Measurements from ENCODE around the gene CSMD2. TPM values are rescaled to one million over a fixed set of nuclear protein-coding genes. Genes with fewer than 3 reads are reported as not detected.

CSMD2 gene
- total RNA-seq, 2 experiments from 2014 or later, result not detected

GRCh38 chr1:33547576-33547975 lies 617.5 kb downstream of the CSMD2 start:
- H3K4me1 Mint-ChIP-seq (ENCODE audit: low read depth), result no peaks in the 10 kb centered on the region
- ChIA-PET CTCF (no interaction called here), POLR2A (no interaction called here)
- DNase-seq, result no peak
- H3K4me3 Mint-ChIP-seq, result no peak overlapping the region
- peaks cover 13% of the 10 kb centered on the region for H3K27me3 Mint-ChIP-seq
- intact Hi-C loops (cut with micrococcal nuclease), result no loop called here
- no peak overlapping the region for H3K27ac Mint-ChIP-seq
- H3K36me3 Mint-ChIP-seq, result no peaks in the 10 kb centered on the region
- peaks cover 9% of the 10 kb centered on the region for H3K9me3 Mint-ChIP-seq

DNA sequence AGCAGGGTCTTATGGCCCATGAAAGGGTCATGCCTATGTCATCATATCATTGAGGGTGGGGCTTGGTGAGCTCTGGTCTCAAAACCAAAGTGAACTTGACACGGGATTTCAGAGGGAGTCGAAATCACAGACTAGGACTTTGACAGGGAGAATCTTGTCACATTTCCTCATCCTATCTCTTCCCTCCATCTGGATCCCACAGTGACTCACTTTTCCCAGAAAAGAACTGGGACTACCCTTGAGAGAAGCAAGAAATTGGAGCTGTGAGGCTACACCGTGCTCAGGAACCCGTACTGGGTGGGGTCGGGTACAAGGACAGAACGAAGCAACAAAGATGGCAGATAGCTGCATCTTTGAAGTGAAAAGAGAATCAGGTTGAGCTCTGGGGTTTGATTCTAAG lies 623.1 kb downstream of the CSMD2 start:
- no peaks in the 10 kb centered on the region for H3K9me3 Mint-ChIP-seq
- no peaks in the 10 kb centered on the region for H3K36me3 Mint-ChIP-seq
- ChIA-PET POLR2A (no interaction called here), CTCF (no interaction called here)
- no peak for DNase-seq
- H3K4me1 Mint-ChIP-seq (ENCODE audit: low read depth), result peaks cover 5% of the 10 kb centered on the region
- no peak overlapping the region for H3K27ac Mint-ChIP-seq
- intact Hi-C loops (cut with micrococcal nuclease), result no loop called here
- peaks cover under 1% of the 10 kb centered on the region for H3K27me3 Mint-ChIP-seq
- H3K4me3 Mint-ChIP-seq, result no peak overlapping the region

- H3K4me3 Mint-ChIP-seq, result no peak overlapping the region
- CTCF ChIA-PET, result no interaction called here
- H3K9me3 Mint-ChIP-seq, result no peaks in the 10 kb centered on the region
- H3K27ac Mint-ChIP-seq, result no peak overlapping the region
- intact Hi-C loops (cut with micrococcal nuclease), result no loop called here
- DNase-seq, result no peak
- H3K27me3 Mint-ChIP-seq, result peaks cover 12% of the 10 kb centered on the region
- H3K4me1 Mint-ChIP-seq (ENCODE audit: low read depth), result peaks cover 5% of the 10 kb centered on the region
- POLR2A ChIA-PET, result no interaction called here
- no peaks in the 10 kb centered on the region for H3K36me3 Mint-ChIP-seq
These were observed 627.1 kb downstream of the CSMD2 start for GRCh38 chr1:33537885-33538284.

GRCh38 chr1:33535334-33535733 lies 629.7 kb downstream of the CSMD2 start:
- Mint-ChIP-seq H3K4me1 (ENCODE audit: low read depth) (peaks cover 5% of the 10 kb centered on the region), H3K4me3 (no peak overlapping the region), H3K27me3 (peaks cover 15% of the 10 kb centered on the region), H3K36me3 (no peaks in the 10 kb centered on the region), H3K27ac (no peak overlapping the region), H3K9me3 (no peaks in the 10 kb centered on the region)
- ChIA-PET POLR2A (no interaction called here), CTCF (no interaction called here)
- no peak for DNase-seq
- intact Hi-C loops (cut with micrococcal nuclease), result no loop called here

- H3K9me3 Mint-ChIP-seq, result no peaks in the 10 kb centered on the region
- POLR2A ChIA-PET, result no interaction called here
- H3K36me3 Mint-ChIP-seq, result no peaks in the 10 kb centered on the region
- H3K4me1 Mint-ChIP-seq (ENCODE audit: low read depth), result no peaks in the 10 kb centered on the region
- intact Hi-C loops (cut with micrococcal nuclease), result no loop called here
- CTCF ChIA-PET, result no interaction called here
- H3K4me3 Mint-ChIP-seq, result no peak overlapping the region
- no peak overlapping the region for H3K27ac Mint-ChIP-seq
- no peak for DNase-seq
- H3K27me3 Mint-ChIP-seq, result peaks cover 20% of the 10 kb centered on the region
These were observed 632.1 kb downstream of the CSMD2 start for GRCh38 chr1:33532936-33533335.

DNA sequence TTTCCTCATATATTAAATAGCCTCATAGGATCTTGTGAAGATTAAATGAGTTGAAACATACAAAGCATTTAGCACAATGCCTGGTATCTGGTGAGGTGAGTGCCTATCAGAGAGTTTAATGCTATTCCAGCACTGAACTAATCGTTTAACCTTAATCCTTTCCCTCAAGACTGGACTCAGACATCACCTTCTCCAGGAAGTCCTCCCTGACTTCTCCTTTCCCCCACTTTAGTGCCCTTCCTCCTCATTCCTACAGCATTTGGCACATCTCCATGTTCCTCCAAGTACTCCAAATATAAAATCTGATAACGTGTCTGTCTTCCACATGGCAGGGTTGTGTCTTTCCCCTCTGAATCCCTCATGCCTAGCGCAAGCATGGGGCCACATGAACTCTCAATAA lies 632.8 kb downstream of the CSMD2 start:
- H3K4me3 Mint-ChIP-seq, result no peak overlapping the region
- ChIA-PET CTCF (no interaction called here), POLR2A (no interaction called here)
- peaks cover 22% of the 10 kb centered on the region for H3K27me3 Mint-ChIP-seq
- intact Hi-C loops (cut with micrococcal nuclease), result no loop called here
- H3K36me3 Mint-ChIP-seq, result no peaks in the 10 kb centered on the region
- H3K9me3 Mint-ChIP-seq, result no peaks in the 10 kb centered on the region
- no peaks in the 10 kb centered on the region for H3K4me1 Mint-ChIP-seq (ENCODE audit: low read depth)
- no peak for DNase-seq
- H3K27ac Mint-ChIP-seq, result no peak overlapping the region

DNA sequence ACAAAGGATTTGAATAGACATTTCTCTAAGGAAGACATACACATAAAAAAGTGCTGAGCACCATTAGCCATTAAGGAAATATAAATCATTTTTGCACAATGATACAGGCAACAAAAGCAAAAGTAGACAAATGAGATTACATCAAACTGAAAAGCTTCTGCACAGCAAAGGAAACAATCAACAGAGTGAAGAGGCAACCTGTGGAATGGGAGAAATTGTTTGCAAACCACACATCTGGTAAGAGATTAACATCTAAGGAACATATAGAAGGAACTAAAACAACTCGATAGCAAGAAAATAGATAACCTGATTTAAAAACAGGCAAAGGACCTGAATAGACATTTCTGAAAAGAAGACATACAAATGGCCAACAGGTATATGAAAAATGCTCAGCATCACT lies 635.1 kb downstream of the CSMD2 start:
- CTCF ChIA-PET, result no interaction called here
- Mint-ChIP-seq H3K9me3 (no peaks in the 10 kb centered on the region), H3K36me3 (no peaks in the 10 kb centered on the region), H3K4me3 (no peak overlapping the region), H3K27me3 (peaks cover 19% of the 10 kb centered on the region), H3K4me1 (ENCODE audit: low read depth) (no peaks in the 10 kb centered on the region), H3K27ac (no peak overlapping the region)
- POLR2A ChIA-PET, result no interaction called here
- intact Hi-C loops (cut with micrococcal nuclease), result no loop called here
- DNase-seq, result no peak

DNA sequence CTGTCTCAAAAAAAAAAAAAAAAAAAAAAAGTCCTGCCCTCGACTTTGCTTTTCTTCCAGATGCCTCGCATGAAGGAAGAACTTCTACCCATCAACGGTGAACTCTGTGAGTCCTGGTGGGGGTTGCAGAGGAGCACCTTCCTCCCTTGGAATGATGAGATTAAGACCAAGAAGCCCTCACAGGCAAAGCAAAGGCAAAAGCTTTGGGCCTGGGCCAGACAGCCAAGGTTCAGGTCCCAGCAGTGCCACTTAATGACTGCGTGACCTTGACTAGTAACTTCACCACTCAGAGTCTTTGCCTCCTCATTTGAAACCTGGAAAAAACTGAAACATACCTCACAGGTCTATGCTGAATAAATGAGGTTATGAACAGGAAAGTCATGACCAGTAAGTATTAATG lies 637.1 kb downstream of the CSMD2 start:
- Mint-ChIP-seq H3K27me3 (peaks cover 22% of the 10 kb centered on the region), H3K36me3 (no peaks in the 10 kb centered on the region), H3K9me3 (no peaks in the 10 kb centered on the region), H3K27ac (no peak overlapping the region), H3K4me3 (no peak overlapping the region), H3K4me1 (ENCODE audit: low read depth) (no peaks in the 10 kb centered on the region)
- CTCF ChIA-PET, result interaction anchor here (1.1 kb wide), 1 partner anchor 85 kb away, joined by 3 read pairs; no protein-coding TSS in a partner anchor
- intact Hi-C loops (cut with micrococcal nuclease), result no loop called here
- DNase-seq, result no peak
- POLR2A ChIA-PET, result no interaction called here

GRCh38 chr1:33524586-33524985 lies 640.4 kb downstream of the CSMD2 start:
- intact Hi-C loops (cut with micrococcal nuclease), result no loop called here
- Mint-ChIP-seq H3K4me3 (no peak overlapping the region), H3K27me3 (peaks cover 27% of the 10 kb centered on the region), H3K9me3 (no peaks in the 10 kb centered on the region), H3K4me1 (ENCODE audit: low read depth) (no peaks in the 10 kb centered on the region), H3K36me3 (no peaks in the 10 kb centered on the region), H3K27ac (no peak overlapping the region)
- POLR2A ChIA-PET, result no interaction called here
- DNase-seq, result no peak
- CTCF ChIA-PET, result no interaction called here

DNA sequence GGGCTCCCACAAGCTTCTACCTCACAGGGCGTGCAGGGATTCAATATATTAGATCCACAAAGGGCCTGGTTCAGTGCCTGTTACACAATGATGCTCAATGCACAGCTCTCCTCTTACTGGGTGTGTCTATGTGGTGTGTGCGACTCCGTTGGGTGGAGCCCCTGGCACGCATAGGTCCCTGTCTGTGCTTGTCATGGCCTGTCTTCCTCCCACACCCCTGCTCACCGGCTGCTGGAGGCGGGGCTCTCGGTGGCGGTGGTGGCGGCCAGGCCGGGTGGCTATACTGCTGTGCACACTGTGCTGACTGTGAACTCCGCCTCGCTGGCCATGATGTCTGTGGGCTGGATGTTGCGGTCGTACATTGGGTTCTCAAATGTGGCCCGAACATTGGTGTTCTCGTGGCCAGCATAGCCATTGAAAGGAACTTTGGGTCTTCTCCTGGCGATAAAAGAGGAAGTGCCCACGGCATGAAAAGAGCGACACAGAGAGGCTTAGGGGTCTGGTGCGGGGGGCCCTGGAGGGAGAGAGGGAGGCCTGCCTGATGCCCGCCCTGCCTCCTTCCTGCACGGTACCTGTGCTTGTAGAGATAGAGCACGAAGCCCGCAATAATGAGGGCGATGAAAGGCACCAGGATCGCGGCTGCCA lies 645.7 kb downstream of the CSMD2 start:
- H3K27ac Mint-ChIP-seq, result no peak overlapping the region
- ChIA-PET POLR2A (no interaction called here), CTCF (no interaction called here)
- H3K27me3 Mint-ChIP-seq, result peaks cover 35% of the 10 kb centered on the region
- no peaks in the 10 kb centered on the region for H3K36me3 Mint-ChIP-seq
- no peak overlapping the region for H3K4me3 Mint-ChIP-seq
- intact Hi-C loops (cut with micrococcal nuclease), result no loop called here
- DNase-seq, result no peak
- H3K4me1 Mint-ChIP-seq (ENCODE audit: low read depth), result no peaks in the 10 kb centered on the region
- H3K9me3 Mint-ChIP-seq, result no peaks in the 10 kb centered on the region

- H3K9me3 Mint-ChIP-seq, result no peaks in the 10 kb centered on the region
- H3K27me3 Mint-ChIP-seq, result peaks cover 29% of the 10 kb centered on the region
- no peak overlapping the region for H3K4me3 Mint-ChIP-seq
- intact Hi-C loops (cut with micrococcal nuclease), result no loop called here
- peaks cover 5% of the 10 kb centered on the region for H3K4me1 Mint-ChIP-seq (ENCODE audit: low read depth)
- no peak for DNase-seq
- ChIA-PET CTCF (no interaction called here), POLR2A (no interaction called here)
- no peak overlapping the region for H3K27ac Mint-ChIP-seq
- no peaks in the 10 kb centered on the region for H3K36me3 Mint-ChIP-seq
These were observed 647.3 kb downstream of the CSMD2 start for GRCh38 chr1:33517596-33518250.

DNA sequence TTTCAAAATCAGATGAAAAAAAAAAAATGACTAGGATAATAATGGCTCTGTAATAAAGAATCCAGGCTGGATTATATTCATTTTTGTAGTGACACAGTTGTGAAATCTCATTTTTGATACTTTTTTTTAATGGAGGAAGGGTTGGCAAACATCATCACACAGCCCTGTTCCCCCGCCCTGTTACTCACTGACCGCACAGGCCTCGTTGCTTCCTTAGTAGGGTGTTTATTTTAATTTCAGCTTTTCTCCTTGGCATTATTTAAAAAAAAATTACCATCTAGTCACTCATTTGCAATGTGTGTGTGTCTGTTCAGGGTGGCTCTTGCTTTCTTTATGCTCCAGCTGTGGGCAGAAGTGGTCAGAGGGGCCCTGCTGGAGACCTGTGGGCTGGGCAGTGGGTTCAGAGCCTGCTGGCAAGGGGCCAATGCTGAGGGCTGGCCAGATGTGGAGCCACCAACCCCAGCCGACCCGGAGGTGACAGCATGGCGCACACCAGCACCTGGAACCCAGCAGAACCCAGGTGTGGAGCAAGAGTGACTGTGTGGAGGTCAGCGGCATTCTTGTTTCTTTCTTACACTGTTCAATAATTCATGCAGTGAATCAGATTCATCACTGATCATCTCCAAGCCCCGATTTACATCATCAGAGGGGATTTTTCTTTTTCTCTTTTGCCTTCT lies 648.0 kb downstream of the CSMD2 start:
- no peak for DNase-seq
- no peaks in the 10 kb centered on the region for H3K9me3 Mint-ChIP-seq
- H3K4me3 Mint-ChIP-seq, result no peak overlapping the region
- H3K27ac Mint-ChIP-seq, result no peak overlapping the region
- H3K27me3 Mint-ChIP-seq, result peaks cover 24% of the 10 kb centered on the region
- peaks cover 8% of the 10 kb centered on the region for H3K4me1 Mint-ChIP-seq (ENCODE audit: low read depth)
- intact Hi-C loops (cut with micrococcal nuclease), result no loop called here
- CTCF ChIA-PET, result no interaction called here
- POLR2A ChIA-PET, result no interaction called here
- no peaks in the 10 kb centered on the region for H3K36me3 Mint-ChIP-seq

GRCh38 chr1:33516428-33516827 lies 648.6 kb downstream of the CSMD2 start:
- no peaks in the 10 kb centered on the region for H3K36me3 Mint-ChIP-seq
- intact Hi-C loops (cut with micrococcal nuclease), result no loop called here
- CTCF ChIA-PET, result no interaction called here
- H3K27me3 Mint-ChIP-seq, result peaks cover 25% of the 10 kb centered on the region
- no peak overlapping the region for H3K27ac Mint-ChIP-seq
- H3K4me3 Mint-ChIP-seq, result no peak overlapping the region
- no peak for DNase-seq
- H3K4me1 Mint-ChIP-seq (ENCODE audit: low read depth), result peaks cover 8% of the 10 kb centered on the region
- POLR2A ChIA-PET, result no interaction called here
- no peaks in the 10 kb centered on the region for H3K9me3 Mint-ChIP-seq

Data from activated CD4-positive, alpha-beta memory T cell treated with anti-CD3 and anti-CD28 coated beads for 36 hours (primary cell).